Measurements from ENCODE around the gene ZFP82.

DNA sequence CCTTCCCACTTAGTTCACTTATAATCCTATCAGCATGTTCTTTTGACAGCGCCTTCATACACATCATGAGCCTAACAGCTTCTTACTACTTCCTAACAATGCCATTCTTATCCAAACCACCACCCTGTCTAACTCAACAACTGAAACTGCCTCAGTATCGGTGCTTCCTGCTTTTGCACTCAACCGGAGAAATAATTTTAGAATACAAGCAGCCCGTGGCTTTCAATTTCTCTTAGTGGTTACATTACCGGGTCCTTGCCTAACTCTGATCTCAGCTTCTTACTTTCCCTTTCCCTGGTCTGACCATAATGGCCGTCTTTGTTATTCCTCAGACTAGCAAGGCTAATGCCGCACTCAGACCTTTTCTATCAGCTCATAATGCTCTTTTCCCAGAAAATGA, 17.0 kb downstream of the ZFP82 start:
- TF ChIP-seq SUZ12 (IDR thresholded peaks at IDR 0.05) (no peak), SP1 (IDR thresholded peaks at IDR 0.05) (no peak), FOXM1 (IDR thresholded peaks at IDR 0.05; ENCODE audit: borderline replicate concordance) (no peak), FOXA1 (IDR thresholded peaks at IDR 0.05) (no peak), CTBP1 (IDR thresholded peaks at IDR 0.05; ENCODE audit: borderline replicate concordance) (no peak), L3MBTL2 (conservative IDR thresholded peaks at IDR 0.05) (no peak), TARDBP (IDR thresholded peaks at IDR 0.05) (no peak), PKNOX1 (IDR thresholded peaks at IDR 0.05) (no peak), BHLHE40 (IDR thresholded peaks at IDR 0.05; ENCODE audit: borderline replicate concordance) (no peak), NFRKB (IDR thresholded peaks at IDR 0.05) (no peak), ARNT (IDR thresholded peaks at IDR 0.05) (no peak), LEF1 (IDR thresholded peaks at IDR 0.05; ENCODE audit: borderline replicate concordance) (no peak)
